IPS-15b (cell line): Measurements from ENCODE around the gene RNGTT.
A peak's percentile ranks its signal among the peaks of the same experiment; 100 is the strongest.
"Not testable (repeated sequence)": the region's sequence is repeated elsewhere in the genome, so short reads cannot be mapped to it uniquely, and the experiment has no call there.

Experiments used
- H3K27me3 ChIP-seq: one replicate; pipeline ENCODE4 v1.6.1; 2013; ENCODE audit warnings: low read length; ENCODE audit not compliant: control insufficient read depth, insufficient read depth
- H3K36me3 ChIP-seq: one replicate; pipeline ENCODE4 v1.6.1; 2013; ENCODE audit warnings: low read length; ENCODE audit not compliant: control insufficient read depth, insufficient read depth
- H3K4me1 ChIP-seq: one replicate; pipeline ENCODE4 v1.6.1; 2013; ENCODE audit warnings: mild to moderate bottlenecking, low read length; ENCODE audit not compliant: control insufficient read depth, insufficient read depth
- H3K4me3 ChIP-seq: one replicate; pipeline ENCODE4 v1.5.1; 2013; ENCODE audit warnings: low read depth, low read length
- H3K9ac ChIP-seq: one replicate; pipeline ENCODE4 v1.6.1; 2013; ENCODE audit warnings: low read depth, mild to moderate bottlenecking, low read length
- H3K9me3 ChIP-seq: one replicate; pipeline ENCODE4 v1.6.1; 2013; ENCODE audit warnings: mild to moderate bottlenecking, low read length; ENCODE audit not compliant: control insufficient read depth, insufficient read depth

RNGTT gene

GRCh38 chr6:88989215-88989614, 25.8 kb upstream of the RNGTT start:
- no peak overlapping the region for H3K9ac ChIP-seq
- no peak overlapping the region for H3K4me3 ChIP-seq

GRCh38 chr6:88987922-88988321, 24.5 kb upstream of the RNGTT start:
- Histone ChIP-seq H3K27me3 (no peaks in the 10 kb centered on the region), H3K9me3 (no peaks in the 10 kb centered on the region), H3K4me3 (no peak overlapping the region), H3K4me1 (no peaks in the 10 kb centered on the region), H3K36me3 (no peaks in the 10 kb centered on the region), H3K9ac (no peak overlapping the region)

More at GRCh38 chr6:88989215-88989614, 25.8 kb upstream of the RNGTT start:
- Histone ChIP-seq H3K4me1 (no peaks in the 10 kb centered on the region), H3K9me3 (no peaks in the 10 kb centered on the region), H3K36me3 (no peaks in the 10 kb centered on the region), H3K27me3 (no peaks in the 10 kb centered on the region)

GRCh38 chr6:88985901-88986300, 22.5 kb upstream of the RNGTT start:
- Histone ChIP-seq H3K9ac (no peak overlapping the region), H3K4me1 (no peaks in the 10 kb centered on the region), H3K9me3 (no peaks in the 10 kb centered on the region), H3K27me3 (no peaks in the 10 kb centered on the region), H3K36me3 (no peaks in the 10 kb centered on the region), H3K4me3 (no peak overlapping the region)

- Histone ChIP-seq H3K9me3 (no peaks in the 10 kb centered on the region), H3K4me3 (no peak overlapping the region), H3K36me3 (no peaks in the 10 kb centered on the region), H3K9ac (no peak overlapping the region), H3K27me3 (peaks cover 2% of the 10 kb centered on the region), H3K4me1 (no peaks in the 10 kb centered on the region)
Measured at GRCh38 chr6:88984606-88985005, 21.2 kb upstream of the RNGTT start.

- H3K27me3 ChIP-seq: peaks cover 2% of the 10 kb centered on the region
- no peaks in the 10 kb centered on the region for H3K36me3 ChIP-seq
- H3K9ac ChIP-seq: no peak overlapping the region
- H3K9me3 ChIP-seq: no peaks in the 10 kb centered on the region
- no peaks in the 10 kb centered on the region for H3K4me1 ChIP-seq
- no peak overlapping the region for H3K4me3 ChIP-seq
Measured at GRCh38 chr6:88984152-88984551, 20.7 kb upstream of the RNGTT start.

GRCh38 chr6:88983532-88983931, 20.1 kb upstream of the RNGTT start:
- peaks cover 4% of the 10 kb centered on the region for H3K27me3 ChIP-seq
- H3K4me3 ChIP-seq: no peak overlapping the region
- no peaks in the 10 kb centered on the region for H3K36me3 ChIP-seq
- H3K9ac ChIP-seq: no peak overlapping the region
- no peaks in the 10 kb centered on the region for H3K9me3 ChIP-seq
- H3K4me1 ChIP-seq: no peaks in the 10 kb centered on the region

- H3K36me3 ChIP-seq, H3K4me3 ChIP-seq, H3K27me3 ChIP-seq, H3K9ac ChIP-seq, H3K4me1 ChIP-seq, H3K9me3 ChIP-seq: not testable (repeated sequence)
Measured at GRCh38 chr6:88983129-88983528, 19.7 kb upstream of the RNGTT start.

GRCh38 chr6:88982720-88983119, 19.3 kb upstream of the RNGTT start:
- Histone ChIP-seq H3K9ac (no peak overlapping the region), H3K4me1 (no peaks in the 10 kb centered on the region), H3K36me3 (no peaks in the 10 kb centered on the region), H3K9me3 (no peaks in the 10 kb centered on the region), H3K4me3 (no peak overlapping the region), H3K27me3 (peaks cover 4% of the 10 kb centered on the region)

- Histone ChIP-seq H3K9me3 (no peaks in the 10 kb centered on the region), H3K9ac (no peak overlapping the region), H3K36me3 (no peaks in the 10 kb centered on the region), H3K27me3 (peaks cover 75% of the 10 kb centered on the region), H3K4me1 (peaks cover 5% of the 10 kb centered on the region), H3K4me3 (no peak overlapping the region)
Measured at GRCh38 chr6:88975369-88975768, 12.0 kb upstream of the RNGTT start.

- Histone ChIP-seq H3K9me3 (no peaks in the 10 kb centered on the region), H3K4me1 (peaks cover 5% of the 10 kb centered on the region), H3K9ac (no peak overlapping the region), H3K4me3 (peak overlapping the region; percentile 24), H3K27me3 (peaks cover 79% of the 10 kb centered on the region), H3K36me3 (no peaks in the 10 kb centered on the region)
Measured at GRCh38 chr6:88972504-88973423, 9.3 kb upstream of the RNGTT start.

GRCh38 chr6:88970301-88970700, 6.9 kb upstream of the RNGTT start:
- no peak overlapping the region for H3K4me3 ChIP-seq
- H3K4me1 ChIP-seq: peaks cover 5% of the 10 kb centered on the region
- H3K9ac ChIP-seq: no peak overlapping the region
- peaks cover 57% of the 10 kb centered on the region for H3K27me3 ChIP-seq
- no peaks in the 10 kb centered on the region for H3K36me3 ChIP-seq
- no peaks in the 10 kb centered on the region for H3K9me3 ChIP-seq

- H3K27me3 ChIP-seq: peaks cover 47% of the 10 kb centered on the region
- not testable (repeated sequence) for H3K9ac ChIP-seq, H3K4me1 ChIP-seq, H3K4me3 ChIP-seq, H3K9me3 ChIP-seq, H3K36me3 ChIP-seq
Measured at GRCh38 chr6:88969255-88969654, 5.8 kb upstream of the RNGTT start.
